HG03025 (cell line): ENCODE data around the gene SSR2.

ENCODE experiments used
- ATAC-seq: cut with Tn5 transposase; IDR thresholded peaks from one replicate; pipeline ENCODE4 v1.9.1; 2021; ENCODE audit warnings: mild to moderate bottlenecking, moderate library complexity; ENCODE audit not compliant: unreplicated experiment, low FRiP score

SSR2 gene

GRCh38 chr1:156020293-156021092 is at the start of gene SSR2:
TSS of gene SSR2 (minus strand) at chr1:156020951. CDS start at chr1:156020167, 784 bp downstream.
- ATAC-seq: peak; percentile 87

GRCh38 chr1:156070548-156070947 is 49.8 kb upstream of the SSR2 start:
- ATAC-seq: no peak

DNA sequence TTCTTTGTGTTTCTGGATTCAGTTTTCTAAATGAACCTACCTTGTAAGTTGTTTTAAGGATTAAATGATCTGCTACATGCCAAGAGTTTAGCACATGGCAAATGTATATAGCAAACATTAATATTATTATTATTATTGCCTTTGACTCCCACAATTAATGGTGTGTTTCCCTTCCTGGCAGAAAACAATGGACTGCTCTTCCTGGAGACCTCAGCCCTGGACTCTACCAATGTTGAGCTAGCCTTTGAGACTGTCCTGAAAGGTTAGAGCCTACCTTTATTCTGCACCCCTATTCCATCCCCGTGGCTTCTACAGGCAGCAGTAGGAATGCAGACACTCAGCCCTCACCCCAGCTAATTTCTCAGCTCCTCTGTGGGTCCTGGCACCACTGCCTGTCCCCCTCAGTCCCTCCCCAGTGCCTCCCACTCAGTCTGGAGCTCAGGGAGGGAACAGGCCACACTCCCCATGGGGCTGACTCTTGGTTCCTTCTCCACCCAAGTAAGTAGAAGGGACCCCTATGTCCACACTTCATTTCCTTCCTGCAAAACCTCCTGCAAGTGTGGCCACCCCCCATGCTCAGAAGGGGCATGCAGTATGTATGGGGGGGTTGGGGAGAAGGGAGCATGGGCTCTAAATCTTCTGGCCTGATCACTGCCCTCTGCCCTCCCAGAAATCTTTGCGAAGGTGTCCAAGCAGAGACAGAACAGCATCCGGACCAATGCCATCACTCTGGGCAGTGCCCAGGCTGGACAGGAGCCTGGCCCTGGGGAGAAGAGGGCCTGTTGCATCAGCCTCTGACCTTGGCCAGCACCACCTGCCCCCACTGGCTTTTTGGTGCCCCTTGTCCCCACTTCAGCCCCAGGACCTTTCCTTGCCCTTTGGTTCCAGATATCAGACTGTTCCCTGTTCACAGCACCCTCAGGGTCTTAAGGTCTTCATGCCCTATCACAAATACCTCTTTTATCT is 49.0 kb upstream of the SSR2 start:
- no peak for ATAC-seq

DNA sequence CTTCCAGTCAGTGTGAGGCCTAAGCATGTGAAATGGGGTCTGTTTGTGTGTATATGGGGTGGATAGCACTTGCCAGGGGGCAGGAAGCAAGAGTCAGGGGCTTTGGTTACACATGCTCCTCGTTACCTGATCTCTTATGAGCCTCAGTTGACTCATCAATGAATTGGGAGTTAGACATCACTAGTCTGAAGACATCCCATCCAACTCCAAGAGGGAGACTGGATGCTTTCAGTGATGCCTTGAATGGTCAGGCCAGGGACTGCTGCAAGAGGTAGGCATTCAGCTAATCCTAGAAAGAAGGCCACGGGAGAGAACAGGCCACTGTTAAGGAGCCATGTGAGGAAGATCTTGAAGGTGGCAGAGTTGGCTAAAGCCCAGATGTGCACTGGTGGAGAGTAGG is 46.5 kb upstream of the SSR2 start:
- no peak for ATAC-seq

GRCh38 chr1:156065871-156066270 is 45.1 kb upstream of the SSR2 start:
- no peak for ATAC-seq

- ATAC-seq: no peak
These were observed 44.5 kb upstream of the SSR2 start for GRCh38 chr1:156065212-156065611.

DNA sequence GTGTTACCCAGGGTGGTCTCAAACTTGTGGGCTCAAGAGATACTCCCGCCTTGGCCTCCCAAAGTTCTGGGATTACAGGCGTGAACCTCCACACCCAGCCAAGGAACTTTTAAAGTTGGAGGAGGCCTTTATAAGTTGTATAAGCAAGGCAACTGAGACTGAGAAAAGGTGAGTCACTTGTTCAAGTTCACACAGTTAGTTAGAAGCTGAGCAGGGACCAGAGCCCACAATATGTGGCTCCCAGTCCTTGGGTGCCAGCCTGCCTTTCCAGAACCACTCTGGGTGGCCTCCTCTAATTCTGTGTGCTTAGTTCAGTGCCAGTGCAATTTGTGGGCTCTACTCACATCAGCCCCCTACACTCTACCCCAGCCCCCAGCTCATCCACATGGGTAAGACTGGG is 43.9 kb upstream of the SSR2 start:
- ATAC-seq: no peak

DNA sequence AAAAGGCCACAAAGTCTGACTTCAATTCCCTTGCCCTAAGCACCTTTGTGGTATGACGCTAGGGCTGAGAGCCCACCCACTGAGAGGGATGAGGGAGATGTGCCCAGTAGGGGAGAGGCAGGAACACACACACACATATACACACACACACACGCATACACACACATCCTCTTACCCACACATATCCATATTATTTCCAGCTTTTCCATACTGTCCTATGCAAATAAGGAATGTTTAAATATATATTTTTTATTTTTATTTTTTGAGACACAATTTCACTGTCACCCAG is 43.2 kb upstream of the SSR2 start:
- no peak for ATAC-seq

DNA sequence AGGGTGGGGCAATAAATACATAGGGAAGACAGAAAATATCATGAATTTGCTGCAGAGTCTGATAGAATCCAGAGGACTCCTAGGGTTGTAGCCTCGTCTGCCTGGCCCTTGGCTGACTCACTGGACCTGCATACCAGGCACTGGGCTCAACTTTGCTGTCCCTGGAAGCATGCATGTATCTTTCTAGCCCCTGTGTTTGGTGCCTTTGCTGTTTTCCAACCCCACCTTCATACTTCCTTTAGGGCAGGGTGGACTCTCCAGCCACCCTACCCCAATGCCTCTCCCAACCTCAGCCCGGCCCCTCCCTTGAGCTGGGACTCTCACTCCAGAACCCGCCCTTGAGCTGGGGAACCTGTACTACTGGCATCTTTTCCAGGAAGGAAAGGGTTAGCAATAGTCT is 41.4 kb upstream of the SSR2 start:
- ATAC-seq: no peak

DNA sequence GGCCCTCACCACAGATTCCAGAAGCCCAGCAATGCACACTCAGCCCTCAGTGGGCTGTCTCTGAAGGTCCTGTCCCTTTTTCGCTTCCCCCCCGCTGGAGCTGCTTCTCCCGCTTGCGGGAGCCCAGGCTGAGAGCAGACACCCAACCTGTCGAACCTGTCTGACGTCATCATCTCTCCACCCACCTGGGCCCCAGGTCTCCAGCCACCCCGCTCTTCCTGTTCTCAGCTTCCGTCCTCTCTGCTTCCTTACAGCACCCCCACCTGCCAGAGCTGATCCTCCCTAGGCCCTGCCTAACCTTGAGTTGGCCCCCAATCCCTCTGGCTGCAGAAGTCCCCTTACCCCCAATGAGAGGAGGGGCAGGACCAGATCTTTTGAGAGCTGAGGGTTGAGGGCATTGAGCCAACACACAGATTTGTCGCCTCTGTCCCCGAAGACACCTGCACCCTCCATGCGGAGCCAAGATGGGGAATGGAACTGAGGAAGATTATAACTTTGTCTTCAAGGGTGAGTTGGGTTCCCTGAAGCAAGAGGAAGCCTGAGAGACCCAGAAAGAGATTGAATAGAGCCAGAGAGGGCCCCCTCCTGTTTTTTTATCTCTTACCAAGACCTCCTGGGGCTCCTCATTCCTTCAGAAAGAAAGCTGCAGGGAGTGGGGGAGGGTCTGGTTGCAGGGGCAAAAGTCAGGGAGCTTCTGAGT is 40.3 kb upstream of the SSR2 start, which contains the start of gene RAB25:
TSS of gene RAB25 (plus strand) at position 224 of the 700 bp plus-strand sequence. CDS start at position 465, 241 bp downstream.
- no peak for ATAC-seq

- no peak for ATAC-seq
These were observed 35.6 kb upstream of the SSR2 start for GRCh38 chr1:156056326-156056849.

DNA sequence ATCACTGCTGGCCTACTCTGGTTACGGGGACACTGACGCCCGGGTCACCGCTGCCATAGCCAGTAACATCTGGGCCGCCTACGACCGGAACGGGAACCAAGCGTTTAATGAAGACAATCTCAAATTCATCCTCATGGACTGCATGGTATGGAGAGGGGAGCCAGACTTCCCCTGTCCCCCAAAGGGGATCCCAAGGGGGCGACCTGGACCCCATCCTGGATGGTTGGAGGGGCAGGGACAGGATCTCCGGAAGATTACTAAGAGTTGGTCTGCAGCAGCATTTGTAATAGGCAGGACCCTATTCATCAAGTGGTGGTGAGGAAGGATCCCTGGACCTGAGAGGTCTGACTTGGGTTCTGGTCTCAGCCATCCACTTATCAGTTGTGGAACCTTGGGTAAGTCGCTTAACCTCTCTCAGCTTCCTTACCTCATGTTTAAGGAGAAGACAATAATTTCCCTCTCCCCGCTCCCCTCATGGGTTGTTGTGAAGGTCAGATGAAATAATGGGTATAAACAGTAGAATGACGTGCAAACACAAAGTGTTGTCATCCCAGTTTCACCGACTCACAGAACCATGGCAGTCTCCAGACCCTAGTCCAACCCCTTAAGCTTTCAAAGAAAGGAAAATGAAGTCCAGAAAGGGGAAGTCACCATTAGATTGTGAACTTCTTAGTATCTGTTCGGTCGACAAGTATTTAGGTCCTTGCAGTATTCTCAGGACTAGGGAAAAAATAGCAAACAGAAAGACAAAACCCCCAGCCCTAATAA is 34.7 kb upstream of the SSR2 start:
- ATAC-seq: no peak

GRCh38 chr1:156054500-156055280 is 33.9 kb upstream of the SSR2 start, which contains the start of gene LAMTOR2:
TSS of gene LAMTOR2 (plus strand) at chr1:156054782. CDS start at chr1:156054890, 108 bp downstream.
- peak; percentile 64 for ATAC-seq

- no peak for ATAC-seq
These were observed 33.2 kb upstream of the SSR2 start, which contains the start of gene UBQLN4 for GRCh38 chr1:156053768-156054499. TSS of gene UBQLN4 (minus strand) at chr1:156053798. CDS start at chr1:156053701, 97 bp downstream.

GRCh38 chr1:156052862-156053767 is 32.4 kb upstream of the SSR2 start:
- no peak for ATAC-seq

DNA sequence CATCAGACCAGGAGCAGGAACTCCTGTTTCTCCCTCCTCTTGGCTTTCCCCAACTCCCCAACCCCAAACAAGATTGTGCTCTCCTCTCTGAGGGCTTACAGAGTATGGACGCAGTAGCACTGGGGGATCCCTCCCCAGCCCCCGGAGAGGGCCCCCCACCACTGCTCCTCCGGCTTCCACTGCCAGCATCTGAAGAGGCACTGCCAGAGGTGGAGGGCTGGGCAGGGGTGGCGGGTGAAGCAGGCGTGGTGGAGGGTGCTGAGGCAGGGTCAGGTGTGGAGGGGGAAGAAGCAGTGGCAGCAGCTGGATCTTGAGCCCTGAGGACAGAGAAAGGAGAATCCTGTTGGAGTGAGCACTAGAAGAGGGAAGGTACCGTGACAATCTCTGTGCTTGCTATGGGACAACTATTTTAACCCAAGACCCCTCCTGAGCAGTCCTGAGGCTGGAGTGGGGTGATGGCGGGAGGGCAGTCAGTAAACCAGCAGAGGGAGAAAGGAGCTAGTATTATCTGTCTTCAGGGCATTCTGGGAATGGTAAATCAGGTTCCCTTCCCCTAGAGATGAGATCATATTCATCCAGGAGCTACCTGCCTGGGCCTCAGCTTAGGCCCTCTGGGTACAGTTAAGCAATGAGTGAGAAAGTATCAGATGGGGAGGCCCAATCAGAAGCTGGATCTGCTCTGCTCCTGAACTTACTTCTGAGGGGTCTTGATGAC is 30.4 kb upstream of the SSR2 start:
- no peak for ATAC-seq

GRCh38 chr1:156050376-156050775 is 29.6 kb upstream of the SSR2 start:
- ATAC-seq: no peak
